Prostate gland (tissue), 2 donors: ENCODE data around the gene STK17A.
"Not testable (repeated sequence)": the region's sequence is repeated elsewhere in the genome, so short reads cannot be mapped to it uniquely, and the experiment has no call there.

Experiments used
- POLR2A ChIP-seq: fragments of 450-650 bp; IDR thresholded peaks from one replicate; pipeline ENCODE4 v1.6.1; 2016; ENCODE audit warnings: antibody characterized with exemption, mild to moderate bottlenecking
- POLR2AphosphoS5 ChIP-seq: sonication (generic); formaldehyde crosslinking; IDR thresholded peaks from one replicate; pipeline ENCODE4 v1.6.1; 2017; ENCODE audit warnings: antibody characterized with exemption
- TF ChIP-seq, protein P1 (sequence below), 4 experiments: fragments of 200-600 bp in 2 of 4; fragments of 450-650 bp in 2 of 4; sonication (generic) in 2 of 4; IDR thresholded peaks; 1 replicate in 3 of 4; 2 replicates in 1 of 4; pipeline ENCODE4 v1.5.1; 2016 to 2019; ENCODE audit warnings: antibody characterized with exemption in 4 of 4, mild to moderate bottlenecking in 2 of 4, moderate library complexity in 2 of 4

DNA sequence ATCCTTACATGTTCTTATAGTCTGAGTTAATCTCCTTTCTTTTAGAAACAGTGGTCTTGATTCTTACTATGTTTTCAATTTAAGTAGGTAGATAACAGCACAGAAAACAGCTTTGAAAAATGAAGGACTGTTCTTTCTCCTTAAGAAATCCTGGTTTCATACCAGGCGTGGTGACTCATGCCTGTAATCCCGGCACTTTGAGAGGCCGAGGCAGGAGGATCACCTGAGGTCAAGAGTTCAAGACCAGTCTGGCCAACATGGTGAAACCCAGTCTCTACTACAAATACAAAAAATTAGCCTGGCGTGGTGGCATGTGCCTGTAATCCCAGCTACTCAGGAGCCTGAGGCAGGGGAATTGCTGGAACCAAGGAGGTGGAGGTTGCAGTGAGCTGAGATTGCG lies 13.5 kb downstream of the STK17A start:
- TF ChIP-seq, protein P1, sequence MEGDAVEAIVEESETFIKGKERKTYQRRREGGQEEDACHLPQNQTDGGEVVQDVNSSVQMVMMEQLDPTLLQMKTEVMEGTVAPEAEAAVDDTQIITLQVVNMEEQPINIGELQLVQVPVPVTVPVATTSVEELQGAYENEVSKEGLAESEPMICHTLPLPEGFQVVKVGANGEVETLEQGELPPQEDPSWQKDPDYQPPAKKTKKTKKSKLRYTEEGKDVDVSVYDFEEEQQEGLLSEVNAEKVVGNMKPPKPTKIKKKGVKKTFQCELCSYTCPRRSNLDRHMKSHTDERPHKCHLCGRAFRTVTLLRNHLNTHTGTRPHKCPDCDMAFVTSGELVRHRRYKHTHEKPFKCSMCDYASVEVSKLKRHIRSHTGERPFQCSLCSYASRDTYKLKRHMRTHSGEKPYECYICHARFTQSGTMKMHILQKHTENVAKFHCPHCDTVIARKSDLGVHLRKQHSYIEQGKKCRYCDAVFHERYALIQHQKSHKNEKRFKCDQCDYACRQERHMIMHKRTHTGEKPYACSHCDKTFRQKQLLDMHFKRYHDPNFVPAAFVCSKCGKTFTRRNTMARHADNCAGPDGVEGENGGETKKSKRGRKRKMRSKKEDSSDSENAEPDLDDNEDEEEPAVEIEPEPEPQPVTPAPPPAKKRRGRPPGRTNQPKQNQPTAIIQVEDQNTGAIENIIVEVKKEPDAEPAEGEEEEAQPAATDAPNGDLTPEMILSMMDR (IDR thresholded peaks at IDR 0.05): not testable (repeated sequence)
- not testable (repeated sequence) for TF ChIP-seq POLR2A, POLR2AphosphoS5
